ENCODE results near the gene SBNO2.

DNA sequence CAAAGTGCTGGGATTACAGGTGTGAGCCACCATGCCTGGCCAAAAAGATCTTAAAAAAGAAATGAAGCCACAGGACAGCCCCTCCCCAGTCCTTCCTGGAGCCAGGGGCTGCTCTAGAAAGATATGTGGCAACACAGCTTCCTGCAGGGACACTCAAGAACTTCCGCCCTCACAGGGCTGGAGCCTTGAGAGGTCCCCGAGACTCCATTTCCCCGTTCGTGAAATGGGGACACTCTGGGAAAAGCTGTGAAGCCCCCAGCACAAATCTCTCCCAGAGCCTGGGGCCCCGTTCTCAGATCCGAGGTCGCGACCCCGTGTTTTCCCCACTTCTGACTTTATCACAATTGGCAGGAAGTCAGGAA lies 72.8 kb downstream of the SBNO2 start:
- TF ChIP-seq, protein P1, sequence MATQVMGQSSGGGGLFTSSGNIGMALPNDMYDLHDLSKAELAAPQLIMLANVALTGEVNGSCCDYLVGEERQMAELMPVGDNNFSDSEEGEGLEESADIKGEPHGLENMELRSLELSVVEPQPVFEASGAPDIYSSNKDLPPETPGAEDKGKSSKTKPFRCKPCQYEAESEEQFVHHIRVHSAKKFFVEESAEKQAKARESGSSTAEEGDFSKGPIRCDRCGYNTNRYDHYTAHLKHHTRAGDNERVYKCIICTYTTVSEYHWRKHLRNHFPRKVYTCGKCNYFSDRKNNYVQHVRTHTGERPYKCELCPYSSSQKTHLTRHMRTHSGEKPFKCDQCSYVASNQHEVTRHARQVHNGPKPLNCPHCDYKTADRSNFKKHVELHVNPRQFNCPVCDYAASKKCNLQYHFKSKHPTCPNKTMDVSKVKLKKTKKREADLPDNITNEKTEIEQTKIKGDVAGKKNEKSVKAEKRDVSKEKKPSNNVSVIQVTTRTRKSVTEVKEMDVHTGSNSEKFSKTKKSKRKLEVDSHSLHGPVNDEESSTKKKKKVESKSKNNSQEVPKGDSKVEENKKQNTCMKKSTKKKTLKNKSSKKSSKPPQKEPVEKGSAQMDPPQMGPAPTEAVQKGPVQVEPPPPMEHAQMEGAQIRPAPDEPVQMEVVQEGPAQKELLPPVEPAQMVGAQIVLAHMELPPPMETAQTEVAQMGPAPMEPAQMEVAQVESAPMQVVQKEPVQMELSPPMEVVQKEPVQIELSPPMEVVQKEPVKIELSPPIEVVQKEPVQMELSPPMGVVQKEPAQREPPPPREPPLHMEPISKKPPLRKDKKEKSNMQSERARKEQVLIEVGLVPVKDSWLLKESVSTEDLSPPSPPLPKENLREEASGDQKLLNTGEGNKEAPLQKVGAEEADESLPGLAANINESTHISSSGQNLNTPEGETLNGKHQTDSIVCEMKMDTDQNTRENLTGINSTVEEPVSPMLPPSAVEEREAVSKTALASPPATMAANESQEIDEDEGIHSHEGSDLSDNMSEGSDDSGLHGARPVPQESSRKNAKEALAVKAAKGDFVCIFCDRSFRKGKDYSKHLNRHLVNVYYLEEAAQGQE (IDR thresholded peaks at IDR 0.05; ENCODE audit: insufficient read depth in 1 of 2, low read depth in 2 of 2, low read length in 2 of 2), result no peak; a peak in 1 of 4 replicates
- TF ChIP-seq POLR2AphosphoS5 (IDR thresholded peaks at IDR 0.05; ENCODE audit: low read depth, low read length), result no peak
- no peak for TF ChIP-seq SIN3A (IDR thresholded peaks at IDR 0.05; ENCODE audit: borderline replicate concordance, insufficient read depth, low read length)
- TF ChIP-seq TAF1 (IDR thresholded peaks at IDR 0.05; ENCODE audit: borderline replicate concordance, insufficient read depth, low read length), result no peak
- no peak for TF ChIP-seq FOXP2 (optimal IDR thresholded peaks at IDR 0.05; ENCODE audit: borderline replicate concordance, extremely low read depth, extremely low read length, insufficient read depth)
